ENCODE measurements around the gene ELOVL1.

Gene ELOVL1

DNA sequence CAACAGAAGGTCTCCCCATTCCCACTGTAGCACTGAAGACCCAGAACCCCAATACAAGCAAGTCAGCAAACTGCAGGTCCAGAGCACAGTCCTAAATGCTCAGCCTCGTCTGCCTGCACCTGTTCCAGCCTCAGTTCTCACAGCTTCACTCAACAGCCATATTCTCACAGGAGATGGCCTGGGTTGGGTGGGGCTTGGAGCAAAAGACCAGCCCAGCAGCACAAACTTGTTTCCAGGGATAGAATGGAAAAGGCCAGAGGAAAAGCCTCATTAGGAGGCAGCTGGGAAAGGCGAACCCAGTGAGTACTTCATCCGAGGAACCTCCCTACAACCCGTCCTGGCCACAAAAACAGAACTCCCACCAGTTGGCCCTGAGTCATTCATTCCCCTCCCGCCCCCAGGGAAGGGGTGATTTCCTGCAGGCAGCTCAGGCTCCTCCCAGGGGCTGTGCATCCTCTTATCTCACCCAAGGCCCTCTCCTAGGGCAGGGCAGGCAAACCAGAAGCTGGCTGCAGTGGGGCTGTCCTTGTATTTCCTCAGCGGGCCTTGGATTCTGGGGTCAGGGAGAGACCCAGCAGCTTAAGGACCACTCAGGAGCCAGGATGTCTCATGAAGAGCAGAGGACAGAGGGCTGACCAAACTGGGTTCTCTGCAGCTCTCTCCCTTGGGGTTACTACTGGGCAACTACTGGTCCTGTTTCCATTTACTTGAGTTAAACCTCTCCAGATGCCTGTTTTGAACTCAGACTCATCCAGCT is 37.6 kb downstream of the ELOVL1 start:
- no peak for DNase-seq

DNA sequence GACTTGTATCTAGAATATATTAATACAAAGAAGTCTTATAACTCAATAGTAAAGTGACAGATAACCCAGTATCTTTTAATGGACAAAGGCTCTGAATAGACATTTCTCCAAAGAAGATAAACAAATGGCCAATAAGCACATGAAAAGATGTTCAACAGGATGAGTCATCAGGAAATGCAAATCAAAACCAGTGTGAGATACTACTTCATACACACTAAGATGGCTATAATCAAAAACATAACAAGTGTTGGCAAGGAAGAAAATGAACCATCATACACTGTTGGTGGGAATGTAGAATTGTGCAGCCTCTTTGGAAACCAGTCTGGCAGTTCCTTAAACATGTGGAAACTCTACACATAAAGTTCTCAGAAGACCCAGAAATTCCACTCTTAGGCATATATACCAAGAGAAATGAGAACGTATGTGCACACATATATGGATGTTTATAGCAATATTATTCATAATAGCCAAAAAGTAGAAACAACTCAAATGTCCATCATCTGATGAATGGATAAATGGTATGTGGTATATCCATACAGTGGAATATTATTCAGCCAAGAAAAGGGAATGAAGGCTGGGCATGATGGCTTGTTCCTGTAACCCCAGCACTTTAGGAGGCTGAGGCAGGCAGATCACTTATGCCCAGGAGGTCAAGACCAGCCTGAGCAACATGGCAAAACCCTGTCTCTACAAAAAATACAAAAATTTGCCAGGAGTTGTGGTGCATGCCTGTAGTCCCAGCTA is 40.1 kb downstream of the ELOVL1 start:
- DNase-seq, result no peak

DNA sequence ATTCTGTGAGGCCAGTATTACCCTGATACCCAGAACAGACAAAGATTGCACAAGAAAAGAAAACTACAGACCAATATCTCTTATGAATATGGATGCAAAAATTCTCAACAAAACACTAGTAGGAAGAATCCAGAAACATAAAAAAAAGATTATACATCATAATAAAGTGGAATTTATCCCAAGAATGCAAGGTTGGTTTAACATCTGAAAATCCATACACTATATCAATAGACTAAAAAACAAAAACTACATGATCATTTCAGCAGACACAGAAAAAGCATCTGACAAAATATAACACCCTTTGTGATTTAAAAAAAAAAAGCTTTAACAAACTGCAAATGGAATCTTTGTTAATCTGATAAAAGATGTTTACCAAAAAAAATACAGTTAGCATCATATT is 42.4 kb downstream of the ELOVL1 start:
- no peak for DNase-seq

DNA sequence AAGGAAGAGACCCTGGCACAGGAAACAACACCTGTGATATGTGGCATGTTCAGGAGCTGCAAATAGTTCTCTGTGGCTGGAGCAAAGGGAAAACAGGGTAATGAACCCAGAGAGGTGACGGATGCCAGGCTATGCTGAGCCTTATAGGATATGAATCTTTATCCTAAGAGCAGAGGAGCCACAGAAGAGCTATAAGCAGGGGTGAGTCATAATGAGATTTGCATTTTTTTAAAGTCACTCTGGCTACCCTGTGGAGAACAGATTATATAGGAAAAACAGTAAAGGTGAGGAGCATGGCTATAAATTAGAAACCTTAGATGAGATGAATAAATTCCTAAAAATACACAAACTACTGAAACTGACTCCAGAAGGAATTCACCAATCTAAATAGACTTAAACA is 43.0 kb downstream of the ELOVL1 start:
- no peak for DNase-seq

DNA sequence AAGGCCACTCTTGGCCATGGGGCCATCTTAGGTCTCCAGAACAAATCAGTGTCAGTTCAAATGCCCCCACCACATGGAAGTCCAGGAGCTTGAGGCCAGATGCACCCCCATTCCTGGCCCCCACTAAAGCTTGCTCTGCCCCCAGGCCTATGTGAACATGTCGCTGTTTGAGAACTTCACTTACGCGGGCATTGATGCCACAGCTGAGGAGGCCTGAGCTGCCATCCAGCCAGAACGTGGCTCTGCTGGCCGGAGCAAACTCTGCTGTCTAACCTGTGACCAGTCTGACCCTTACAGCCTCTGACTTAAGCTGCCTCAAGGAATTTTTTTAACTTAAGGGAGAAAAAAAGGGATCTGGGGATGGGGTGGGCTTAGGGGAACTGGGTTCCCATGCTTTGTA is 45.3 kb downstream of the ELOVL1 start:
- no peak for DNase-seq

DNA sequence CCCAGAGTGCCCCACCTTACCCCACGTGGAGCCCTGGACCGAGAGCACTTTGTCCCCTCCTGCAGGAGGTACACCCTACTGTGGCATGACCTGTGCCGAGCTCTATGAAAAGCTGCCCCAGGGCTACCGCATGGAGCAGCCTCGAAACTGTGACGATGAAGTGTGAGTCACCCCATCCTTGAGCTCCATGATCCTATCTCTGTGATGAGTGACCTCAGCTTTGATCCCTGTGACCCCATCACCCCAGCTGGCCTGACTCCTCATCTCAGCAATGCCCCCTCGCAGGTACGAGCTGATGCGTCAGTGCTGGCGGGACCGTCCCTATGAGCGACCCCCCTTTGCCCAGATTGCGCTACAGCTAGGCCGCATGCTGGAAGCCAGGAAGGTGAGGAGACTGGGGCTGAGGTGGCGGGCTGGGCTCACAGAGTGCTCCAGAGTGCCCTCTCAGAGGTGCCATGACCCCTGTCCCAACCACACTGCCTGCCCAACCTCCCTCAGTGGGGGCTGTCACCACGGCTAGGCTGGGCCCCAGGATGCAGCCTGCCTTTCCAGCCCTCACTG is 46.4 kb downstream of the ELOVL1 start:
- DNase-seq, result no peak

DNA sequence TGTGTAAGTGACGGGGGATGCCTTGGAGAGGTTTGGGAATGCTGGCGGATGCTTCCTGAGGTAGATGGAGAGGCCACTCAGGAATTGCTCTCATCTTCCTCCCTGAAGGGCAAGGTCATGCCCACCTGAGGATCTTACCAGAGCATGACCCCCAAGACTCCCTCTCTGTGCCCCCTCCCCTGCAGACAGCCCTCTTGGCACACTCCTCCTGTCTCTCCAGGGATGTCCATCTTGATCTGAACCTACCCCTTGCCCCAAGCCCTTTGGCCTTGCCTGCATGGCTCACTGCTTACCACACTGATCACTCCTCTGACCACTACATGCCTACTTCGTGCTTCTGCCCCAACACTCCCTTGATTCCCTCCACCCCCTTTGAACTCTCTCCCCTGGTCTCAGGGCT is 48.0 kb downstream of the ELOVL1 start:
- DNase-seq, result no peak

DNA sequence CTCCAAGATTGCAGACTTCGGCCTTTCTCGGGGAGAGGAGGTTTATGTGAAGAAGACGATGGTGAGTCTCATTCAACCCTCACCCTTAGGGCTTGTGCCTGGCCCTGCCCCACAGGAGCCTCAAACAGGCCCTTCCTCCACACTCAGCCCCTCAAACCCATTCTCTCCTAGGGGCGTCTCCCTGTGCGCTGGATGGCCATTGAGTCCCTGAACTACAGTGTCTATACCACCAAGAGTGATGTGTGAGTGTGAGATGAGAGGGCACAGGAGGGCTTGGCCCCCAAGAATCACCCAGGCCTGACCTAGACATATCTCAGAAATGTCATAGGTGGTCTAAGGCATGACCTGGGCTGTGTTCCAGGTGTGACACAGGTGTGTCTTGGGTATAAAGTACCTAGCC is 48.5 kb downstream of the ELOVL1 start:
- DNase-seq, result no peak

DNA sequence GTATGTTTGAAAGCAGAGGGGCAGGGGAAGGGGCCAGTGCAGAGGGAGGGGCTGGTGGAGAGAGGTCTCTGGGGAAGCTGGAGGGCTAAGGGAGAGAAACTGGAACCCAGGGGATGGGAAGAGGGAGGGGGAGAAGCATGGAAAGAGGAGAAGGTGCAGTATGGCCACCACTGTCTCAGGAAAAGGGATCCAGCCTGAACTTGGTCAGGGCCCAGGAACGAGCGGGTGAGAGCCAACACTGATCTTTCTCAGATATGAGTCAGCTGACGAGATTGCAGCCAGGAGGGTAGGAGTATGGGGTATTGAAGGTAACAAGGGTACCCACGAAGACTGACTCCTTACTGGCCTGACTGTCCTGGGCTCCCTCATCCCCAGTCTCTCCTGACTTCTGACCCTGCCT is 49.0 kb downstream of the ELOVL1 start:
- DNase-seq, result no peak

DNA sequence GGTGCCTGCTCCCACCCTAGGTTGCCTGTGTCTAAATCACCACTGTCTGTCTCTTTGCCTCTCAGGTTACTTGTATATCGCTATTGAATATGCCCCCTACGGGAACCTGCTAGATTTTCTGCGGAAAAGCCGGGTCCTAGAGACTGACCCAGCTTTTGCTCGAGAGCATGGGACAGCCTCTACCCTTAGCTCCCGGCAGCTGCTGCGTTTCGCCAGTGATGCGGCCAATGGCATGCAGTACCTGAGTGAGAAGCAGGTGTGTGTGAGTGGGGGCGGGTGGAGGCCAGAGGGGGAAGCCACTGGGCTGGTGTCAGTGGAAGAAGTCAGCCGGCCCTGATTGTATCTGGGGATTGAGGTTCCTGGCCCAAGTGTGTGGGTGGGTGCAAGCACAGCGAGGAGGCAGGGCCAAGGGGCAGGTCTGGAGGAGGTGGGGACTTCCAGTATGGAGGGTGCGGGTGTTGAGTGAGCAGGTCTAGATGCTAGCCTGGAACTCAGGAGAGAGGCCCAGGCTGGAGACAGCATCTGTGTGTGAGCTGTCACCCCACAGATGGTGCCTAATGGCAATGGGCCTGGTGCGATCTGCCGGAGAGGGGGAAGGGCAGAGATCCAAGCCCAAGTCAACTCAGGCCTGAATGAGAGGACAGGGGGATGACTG is 49.9 kb downstream of the ELOVL1 start:
- no peak for DNase-seq

DNA sequence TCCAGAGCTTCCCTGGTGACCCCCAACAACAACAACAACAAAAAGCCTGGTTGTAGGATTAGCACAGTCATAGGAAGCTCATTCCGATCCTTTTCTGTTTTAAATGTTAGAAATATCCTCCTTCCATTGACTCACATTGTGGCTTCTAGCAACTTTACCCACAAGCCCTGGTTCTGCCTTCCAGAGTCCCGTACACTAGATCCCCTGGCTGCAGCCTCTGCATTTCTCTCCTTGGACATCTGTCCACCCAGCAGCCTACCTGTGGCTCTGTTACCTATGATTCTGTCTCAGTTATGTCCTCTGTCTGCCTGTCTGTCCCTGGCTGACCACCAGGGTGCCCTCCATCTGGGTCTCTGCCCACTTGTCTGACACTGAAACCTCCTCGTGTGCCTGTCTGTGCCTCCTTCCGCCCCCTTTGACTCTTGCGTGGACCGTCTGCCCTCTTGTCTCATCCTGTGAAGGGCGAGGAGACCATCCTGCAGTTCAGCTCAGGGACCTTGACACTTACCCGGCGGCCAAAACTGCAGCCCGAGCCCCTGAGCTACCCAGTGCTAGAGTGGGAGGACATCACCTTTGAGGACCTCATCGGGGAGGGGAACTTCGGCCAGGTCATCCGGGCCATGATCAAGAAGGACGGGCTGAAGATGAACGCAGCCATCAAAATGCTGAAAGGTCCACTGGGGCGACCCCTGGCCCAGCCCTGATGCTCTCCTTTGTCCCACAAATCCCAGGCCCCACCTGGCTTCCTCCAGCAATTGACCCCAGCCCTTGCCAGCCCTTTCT is 50.9 kb downstream of the ELOVL1 start:
- DNase-seq, result no peak

DNA sequence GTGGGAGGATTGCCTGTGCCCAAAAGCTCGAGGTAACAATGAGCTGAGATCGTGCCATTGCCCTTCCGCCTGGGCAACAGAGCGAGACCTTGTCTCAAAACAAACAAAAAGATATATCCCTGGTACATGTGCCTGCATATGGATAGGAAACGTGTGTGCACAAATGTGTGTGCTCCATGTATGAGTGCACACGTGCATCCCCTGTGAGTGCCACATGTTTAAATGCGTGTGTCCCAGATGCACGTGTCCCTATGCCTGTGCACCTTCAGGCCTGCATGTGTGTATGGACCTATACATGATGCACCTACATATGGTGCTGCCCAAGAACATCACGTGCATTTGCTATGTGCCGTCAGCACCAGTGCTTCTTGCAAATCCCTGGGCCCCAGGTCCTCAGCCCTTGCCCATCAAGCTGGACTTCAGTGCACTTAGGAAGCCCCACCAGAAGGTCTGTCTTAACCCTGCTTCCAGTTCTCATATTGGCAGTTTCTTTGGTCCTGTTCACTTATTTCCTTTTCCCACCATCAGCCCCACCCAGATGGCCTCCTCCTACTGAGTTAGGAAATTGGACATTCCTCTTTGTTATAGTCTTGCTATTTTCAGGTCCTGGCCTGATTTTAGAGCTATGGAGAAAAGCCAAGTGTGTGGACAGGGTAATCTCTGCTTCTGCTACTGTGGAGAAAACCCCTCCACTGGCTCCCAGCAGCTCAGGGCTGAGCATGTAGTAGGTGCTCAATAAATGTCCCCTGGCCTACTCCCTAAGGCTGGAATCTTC is 51.7 kb downstream of the ELOVL1 start:
- DNase-seq, result no peak

DNA sequence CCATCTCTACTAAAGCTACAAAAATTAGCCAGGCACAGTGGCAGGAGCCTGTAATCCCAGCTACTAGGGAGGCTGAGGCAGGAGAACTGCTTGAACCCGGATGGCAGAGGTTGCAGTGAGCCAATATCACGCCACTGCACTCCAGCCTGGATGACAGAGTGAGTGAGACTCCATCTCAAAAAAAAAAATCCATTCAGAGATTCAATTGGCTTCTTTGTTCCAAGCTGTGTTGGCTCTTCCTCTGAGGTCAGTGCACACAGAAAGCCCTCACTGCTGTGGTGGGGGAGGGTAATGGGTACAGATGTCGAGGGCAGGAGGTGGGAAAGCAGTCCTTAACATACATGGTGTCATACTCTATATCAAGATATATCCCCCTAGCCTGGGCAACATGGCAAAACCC is 52.3 kb downstream of the ELOVL1 start:
- no peak for DNase-seq

DNA sequence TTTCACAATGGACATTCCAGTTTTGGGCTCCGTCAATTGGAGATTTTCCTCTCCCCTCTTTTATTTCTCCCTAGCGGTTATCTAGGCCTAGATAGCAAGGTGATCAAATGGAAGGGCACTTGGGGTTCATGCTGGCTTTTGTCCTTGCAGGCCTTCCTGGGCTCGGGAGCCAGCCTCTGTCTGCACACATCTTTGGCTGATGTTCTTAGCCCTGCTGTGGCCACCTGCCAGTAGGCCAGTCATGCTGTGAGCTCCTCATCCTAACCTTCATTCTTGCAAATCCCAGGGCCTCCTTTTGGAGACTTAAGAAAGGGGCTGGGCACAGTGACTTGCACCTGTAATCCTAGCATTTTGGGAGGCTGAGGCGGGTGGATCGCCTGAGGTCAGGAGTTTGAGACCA is 53.6 kb downstream of the ELOVL1 start:
- DNase-seq, result no peak

DNA sequence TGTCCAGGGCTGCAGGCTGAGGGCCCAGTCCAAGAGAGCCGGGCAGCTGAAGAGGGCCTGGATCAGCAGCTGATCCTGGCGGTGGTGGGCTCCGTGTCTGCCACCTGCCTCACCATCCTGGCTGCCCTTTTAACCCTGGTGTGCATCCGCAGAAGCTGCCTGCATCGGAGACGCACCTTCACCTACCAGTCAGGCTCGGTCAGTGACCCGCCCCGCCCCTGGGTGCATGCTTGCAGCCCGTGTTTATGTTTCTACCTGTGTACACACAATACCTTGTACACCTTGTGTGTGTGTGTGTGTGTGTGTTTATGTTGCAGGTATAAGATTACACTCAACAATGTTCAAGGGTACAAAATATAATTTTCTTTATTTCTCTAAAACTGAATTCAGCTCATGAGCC is 54.0 kb downstream of the ELOVL1 start:
- DNase-seq, result no peak

Data from right kidney (tissue), 1 donor.